Measurements from ENCODE around the gene CLCN5.

DNA sequence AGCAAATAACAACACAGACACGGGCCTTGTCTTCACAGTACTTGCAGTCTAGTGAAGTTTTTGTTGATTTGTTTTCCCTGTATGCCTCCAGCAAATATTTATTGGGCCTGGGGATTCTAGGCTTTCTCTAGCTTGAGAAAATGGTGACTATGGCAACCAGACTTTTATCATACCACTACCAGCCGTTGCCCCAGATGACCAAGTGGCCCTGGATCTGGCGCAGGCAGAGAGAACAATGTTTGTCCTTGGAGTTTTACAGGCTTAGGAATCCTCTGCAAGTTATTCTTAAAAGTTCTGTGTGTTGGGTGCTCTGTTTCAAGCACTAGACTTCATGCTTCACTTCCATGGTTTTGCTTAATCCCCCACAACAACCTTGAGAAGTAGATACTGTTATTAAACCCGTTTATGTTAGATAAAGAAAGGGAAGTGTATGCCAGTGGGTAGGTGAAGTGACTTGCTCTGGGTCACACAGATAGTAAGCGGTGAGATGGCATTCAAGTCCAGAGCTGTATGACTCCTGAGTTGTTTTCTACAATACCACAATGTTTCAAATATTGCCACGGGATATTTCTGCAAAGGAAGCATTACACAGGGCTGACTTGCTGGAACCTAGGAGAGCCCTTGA, 183.8 kb downstream of the CLCN5 start:
- no peak for TF ChIP-seq TARDBP (IDR thresholded peaks at IDR 0.05; ENCODE audit: borderline replicate concordance)
- TF ChIP-seq, protein P1, sequence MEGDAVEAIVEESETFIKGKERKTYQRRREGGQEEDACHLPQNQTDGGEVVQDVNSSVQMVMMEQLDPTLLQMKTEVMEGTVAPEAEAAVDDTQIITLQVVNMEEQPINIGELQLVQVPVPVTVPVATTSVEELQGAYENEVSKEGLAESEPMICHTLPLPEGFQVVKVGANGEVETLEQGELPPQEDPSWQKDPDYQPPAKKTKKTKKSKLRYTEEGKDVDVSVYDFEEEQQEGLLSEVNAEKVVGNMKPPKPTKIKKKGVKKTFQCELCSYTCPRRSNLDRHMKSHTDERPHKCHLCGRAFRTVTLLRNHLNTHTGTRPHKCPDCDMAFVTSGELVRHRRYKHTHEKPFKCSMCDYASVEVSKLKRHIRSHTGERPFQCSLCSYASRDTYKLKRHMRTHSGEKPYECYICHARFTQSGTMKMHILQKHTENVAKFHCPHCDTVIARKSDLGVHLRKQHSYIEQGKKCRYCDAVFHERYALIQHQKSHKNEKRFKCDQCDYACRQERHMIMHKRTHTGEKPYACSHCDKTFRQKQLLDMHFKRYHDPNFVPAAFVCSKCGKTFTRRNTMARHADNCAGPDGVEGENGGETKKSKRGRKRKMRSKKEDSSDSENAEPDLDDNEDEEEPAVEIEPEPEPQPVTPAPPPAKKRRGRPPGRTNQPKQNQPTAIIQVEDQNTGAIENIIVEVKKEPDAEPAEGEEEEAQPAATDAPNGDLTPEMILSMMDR (IDR thresholded peaks at IDR 0.05 in 2 of 3, conservative IDR thresholded peaks at IDR 0.05 in 1 of 3; ENCODE audit: control insufficient read depth in 2 of 3, extremely low read depth in 1 of 3, insufficient read depth in 1 of 3, low read depth in 3 of 3, low read length in 3 of 3): no peak
